GM19035 (cell line): Measurements from ENCODE around the gene CENATAC.
"Not testable (repeated sequence)": the region's sequence is repeated elsewhere in the genome, so short reads cannot be mapped to it uniquely, and the experiment has no call there.

Source experiments
- ATAC-seq: cut with Tn5 transposase; IDR thresholded peaks from one replicate; pipeline ENCODE4 v1.9.1; 2021; ENCODE audit not compliant: unreplicated experiment

Gene CENATAC

GRCh38 chr11:118991486-118992038, 6.4 kb upstream of the CENATAC start:
- ATAC-seq, result not testable (repeated sequence)

GRCh38 chr11:118996926-118997626, 862 bp upstream of the CENATAC start:
- peak; percentile 15 for ATAC-seq

GRCh38 chr11:118998388-118998717, 415 bp downstream of the CENATAC start:
- ATAC-seq, result no peak

GRCh38 chr11:118998822-118999221, 884 bp downstream of the CENATAC start:
- ATAC-seq, result no peak

GRCh38 chr11:119000906-119001305, 3.0 kb downstream of the CENATAC start:
- no peak for ATAC-seq

GRCh38 chr11:119006656-119007055, 8.7 kb downstream of the CENATAC start:
- ATAC-seq, result no peak

GRCh38 chr11:119011476-119012053, 13.6 kb downstream of the CENATAC start:
- no peak for ATAC-seq

GRCh38 chr11:119012629-119013170, 14.8 kb downstream of the CENATAC start:
- no peak for ATAC-seq

- ATAC-seq, result no peak
These were observed 16.4 kb downstream of the CENATAC start for GRCh38 chr11:119014209-119014924.

GRCh38 chr11:119015054-119015611, 17.2 kb downstream of the CENATAC start:
- no peak for ATAC-seq

GRCh38 chr11:119016216-119017009, 18.5 kb downstream of the CENATAC start:
- ATAC-seq, result no peak

GRCh38 chr11:119017377-119017776, 19.4 kb downstream of the CENATAC start:
- ATAC-seq, result not testable (repeated sequence)

GRCh38 chr11:119018074-119018938, 20.4 kb downstream of the CENATAC start, which contains the start of the genes RPS25 and TRAPPC4:
RPS25 (minus strand) TSS chr11:119018343; CDS start chr11:119018284, 59 bp downstream.
TRAPPC4 (plus strand) TSS chr11:119018766; CDS start chr11:119018796, 30 bp downstream.
- peak; percentile 90 for ATAC-seq

GRCh38 chr11:119019996-119020395, 22.1 kb downstream of the CENATAC start:
- ATAC-seq, result no peak

- ATAC-seq, result no peak
These were observed 23.7 kb downstream of the CENATAC start for GRCh38 chr11:119021631-119022030.

GRCh38 chr11:119023741-119024140, 25.8 kb downstream of the CENATAC start:
- no peak for ATAC-seq

GRCh38 chr11:119024430-119025098, 26.6 kb downstream of the CENATAC start:
- no peak for ATAC-seq

- ATAC-seq, result no peak
These were observed 27.1 kb downstream of the CENATAC start for GRCh38 chr11:119025099-119025473.

- no peak for ATAC-seq
These were observed 27.6 kb downstream of the CENATAC start for GRCh38 chr11:119025541-119025940.
